ENCODE measurements around the gene INHBB. TPM values are rescaled to one million over a fixed set of nuclear protein-coding genes. Genes with fewer than 3 reads are reported as not detected.
"Not testable (repeated sequence)": the region's sequence is repeated elsewhere in the genome, so short reads cannot be mapped to it uniquely, and the experiment has no call there.

The INHBB gene
- polyA plus RNA-seq, 12 donors, result 0.48 to 1.5 (median 0.91) TPM; not detected in 2

DNA sequence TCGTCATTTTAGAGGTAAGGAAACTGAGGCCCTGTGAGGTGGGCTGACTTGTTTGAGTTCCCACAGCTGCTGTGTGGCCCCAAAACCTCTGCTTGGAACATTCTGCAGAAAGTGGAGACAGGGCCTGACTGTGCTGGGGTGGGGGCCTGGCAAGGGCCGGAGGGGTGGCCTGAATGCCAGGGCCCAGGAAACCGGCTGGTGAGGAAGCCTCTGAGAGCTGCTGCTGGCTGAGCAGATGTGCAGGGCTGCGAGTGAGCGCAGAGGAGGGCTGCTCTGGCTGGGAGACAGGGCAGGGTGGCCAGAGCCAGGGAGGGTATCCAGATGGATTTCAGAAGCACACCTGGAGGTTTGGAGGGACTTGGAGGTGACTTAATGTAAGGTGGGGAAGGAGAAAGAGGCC is 29.9 kb upstream of the INHBB start:
- no peak for DNase-seq

DNA sequence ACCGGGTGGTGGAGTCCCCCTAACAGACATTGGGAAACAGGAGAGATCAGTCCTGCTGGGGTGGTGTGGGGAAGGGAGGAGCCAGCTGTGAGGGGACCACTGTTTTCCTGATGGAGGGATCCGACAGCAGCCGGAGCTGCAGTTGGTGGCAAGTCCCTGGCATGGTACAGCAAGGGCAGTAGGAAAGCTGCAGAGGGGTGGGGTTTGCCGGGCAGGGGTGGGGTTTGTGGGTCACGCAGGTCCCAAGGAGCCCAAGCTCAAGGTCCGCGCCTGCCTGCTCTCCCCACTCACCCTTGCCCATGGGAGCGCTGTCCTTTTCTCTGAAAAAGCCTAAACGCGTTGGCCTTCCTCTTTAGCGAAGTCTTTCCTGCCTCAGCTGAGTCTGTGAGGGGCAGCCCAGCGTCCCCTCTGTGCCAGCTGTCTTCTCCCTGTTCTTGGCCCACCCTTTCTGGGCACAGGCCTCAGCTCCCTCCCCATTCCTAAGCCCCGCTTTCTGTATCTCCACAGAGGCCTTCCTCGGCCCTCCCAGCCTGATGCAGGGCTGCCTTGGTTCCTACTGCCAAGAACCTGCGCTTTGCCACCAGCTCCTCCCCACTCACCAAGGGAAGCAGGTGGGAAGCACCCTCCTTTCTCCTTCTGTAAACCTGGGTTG is 29.3 kb upstream of the INHBB start:
- no peak for DNase-seq

DNA sequence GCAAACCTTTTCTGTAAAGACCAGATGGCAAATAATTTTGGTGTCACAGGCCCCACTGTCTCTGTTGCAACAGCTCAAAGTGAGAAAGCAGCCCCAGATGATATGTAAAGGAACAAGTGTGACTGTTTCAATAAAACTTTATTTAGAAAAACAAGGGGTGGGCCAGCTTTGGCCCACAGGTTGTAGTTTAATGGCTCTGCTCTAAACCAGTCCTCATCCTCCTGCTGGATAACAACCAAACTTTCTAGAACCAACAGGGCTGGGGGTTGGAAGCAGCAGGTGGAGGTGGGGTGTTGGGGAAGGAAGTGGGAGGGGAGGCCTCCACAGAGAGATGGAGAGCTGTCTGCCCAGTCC is 28.8 kb upstream of the INHBB start:
- DNase-seq, result no peak

DNA sequence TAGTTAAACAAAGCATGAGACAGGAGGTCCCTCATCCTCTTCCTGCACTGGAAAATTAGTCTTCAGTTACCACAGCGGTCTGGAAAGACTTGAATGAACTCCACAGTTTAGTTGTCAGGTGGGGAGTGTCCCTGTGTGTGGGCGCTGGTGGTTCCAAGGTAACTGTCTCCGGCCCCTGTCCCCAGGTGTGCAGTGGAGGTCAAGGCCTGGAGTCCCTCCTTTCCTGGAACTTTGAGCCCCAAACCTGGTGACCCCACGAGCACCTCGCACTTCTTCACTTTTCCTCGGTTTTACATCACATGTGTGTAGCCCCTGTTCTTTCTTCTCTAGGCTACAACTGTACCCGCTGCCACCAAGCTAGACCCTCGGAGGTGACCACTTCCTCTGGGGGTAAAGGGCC is 28.0 kb upstream of the INHBB start:
- no peak for DNase-seq

DNA sequence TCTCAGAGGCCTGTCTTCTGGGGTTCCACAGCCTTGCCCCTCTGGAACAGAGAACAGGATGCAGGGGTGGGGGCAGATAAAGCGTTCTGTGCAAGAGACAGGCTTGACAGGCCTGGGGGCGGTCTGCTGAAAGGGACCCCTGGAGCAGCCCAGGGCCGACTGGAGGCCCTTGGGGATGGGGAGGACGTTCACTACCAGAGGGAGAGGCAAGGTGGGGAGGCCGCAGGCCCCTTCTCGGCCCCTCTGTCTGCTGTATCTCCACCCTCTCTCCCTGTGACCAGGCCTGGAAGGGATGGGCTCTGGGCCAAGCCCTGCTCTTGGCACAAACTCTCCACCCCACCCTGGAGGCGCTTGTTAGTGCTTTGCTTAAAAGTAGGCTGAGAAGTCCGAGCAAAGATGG is 27.3 kb upstream of the INHBB start:
- peak; percentile 67 for DNase-seq

DNA sequence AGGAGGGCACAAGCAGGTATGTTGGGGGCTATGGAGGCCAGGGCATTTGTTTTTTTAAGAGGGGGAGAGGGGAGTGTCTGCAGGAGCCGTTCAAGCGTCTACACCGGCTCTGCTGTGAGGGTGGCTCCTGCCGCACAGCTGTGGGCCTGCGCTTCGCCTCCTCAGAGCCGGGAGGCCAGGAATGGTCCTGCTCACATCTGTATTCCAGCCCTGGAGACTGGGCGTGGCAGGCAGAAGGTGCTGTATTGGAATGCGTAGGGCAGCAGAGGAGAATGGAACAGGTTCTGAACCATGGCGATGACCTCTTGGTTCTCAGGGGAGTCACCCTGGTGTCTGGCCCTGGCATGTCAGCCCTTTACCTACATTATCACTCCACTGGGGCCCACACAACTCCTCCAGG is 26.8 kb upstream of the INHBB start:
- no peak for DNase-seq

DNA sequence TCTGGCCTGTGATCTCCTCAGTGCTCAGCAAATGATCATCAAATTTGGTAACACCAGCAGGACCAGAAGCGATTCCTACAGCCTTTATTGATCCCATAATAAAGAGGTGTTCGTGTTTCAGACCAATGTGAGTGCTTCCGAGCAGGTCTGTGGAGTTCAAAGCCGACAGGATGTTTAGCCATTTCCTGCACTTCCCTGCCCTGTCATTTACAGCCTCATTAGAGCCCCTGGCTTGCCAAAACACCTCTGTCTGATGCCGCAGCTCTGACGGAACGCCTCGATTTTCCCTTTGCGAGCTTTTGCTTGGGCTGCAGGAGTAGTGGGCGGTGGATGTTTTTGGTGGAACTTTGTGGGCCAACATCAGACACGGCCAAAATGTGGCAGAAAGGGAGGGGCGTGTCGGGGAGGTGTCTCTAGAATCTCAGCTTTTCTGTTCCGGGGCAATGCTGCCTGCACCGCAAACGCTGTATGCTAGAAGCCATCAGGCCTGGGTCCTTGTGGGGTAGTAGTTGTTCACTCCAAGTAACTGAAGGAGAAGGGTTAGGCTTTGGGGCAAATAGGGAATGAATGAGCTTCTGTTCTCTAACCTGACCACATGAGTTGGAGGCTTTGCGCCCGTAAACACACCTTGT is 26.1 kb upstream of the INHBB start:
- no peak for DNase-seq

DNA sequence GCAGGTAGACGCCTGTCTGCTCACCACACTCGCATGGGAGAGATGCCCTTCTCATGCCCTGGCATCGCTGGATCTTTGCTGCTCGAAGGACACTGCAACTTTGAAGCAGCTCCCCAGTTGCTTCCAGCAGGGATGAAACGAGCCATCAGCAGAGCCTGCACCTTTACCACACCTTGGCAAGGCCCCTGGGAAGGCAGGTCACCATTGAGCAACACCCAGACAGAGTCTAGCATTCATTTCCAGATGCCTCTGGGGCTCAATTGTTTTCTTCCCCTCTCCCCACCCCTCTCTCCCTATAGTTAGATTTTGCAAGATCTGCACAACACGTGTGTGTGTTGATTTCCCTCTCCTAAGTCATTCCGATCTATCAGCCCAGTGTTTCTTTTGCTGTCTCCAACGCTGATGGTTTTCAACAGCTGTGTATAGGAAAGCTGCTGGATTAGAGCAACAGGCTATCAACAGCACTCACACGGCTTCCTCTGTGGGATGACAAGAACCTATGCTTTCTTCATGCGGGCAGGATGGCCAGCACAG is 25.6 kb upstream of the INHBB start:
- no peak for DNase-seq

DNA sequence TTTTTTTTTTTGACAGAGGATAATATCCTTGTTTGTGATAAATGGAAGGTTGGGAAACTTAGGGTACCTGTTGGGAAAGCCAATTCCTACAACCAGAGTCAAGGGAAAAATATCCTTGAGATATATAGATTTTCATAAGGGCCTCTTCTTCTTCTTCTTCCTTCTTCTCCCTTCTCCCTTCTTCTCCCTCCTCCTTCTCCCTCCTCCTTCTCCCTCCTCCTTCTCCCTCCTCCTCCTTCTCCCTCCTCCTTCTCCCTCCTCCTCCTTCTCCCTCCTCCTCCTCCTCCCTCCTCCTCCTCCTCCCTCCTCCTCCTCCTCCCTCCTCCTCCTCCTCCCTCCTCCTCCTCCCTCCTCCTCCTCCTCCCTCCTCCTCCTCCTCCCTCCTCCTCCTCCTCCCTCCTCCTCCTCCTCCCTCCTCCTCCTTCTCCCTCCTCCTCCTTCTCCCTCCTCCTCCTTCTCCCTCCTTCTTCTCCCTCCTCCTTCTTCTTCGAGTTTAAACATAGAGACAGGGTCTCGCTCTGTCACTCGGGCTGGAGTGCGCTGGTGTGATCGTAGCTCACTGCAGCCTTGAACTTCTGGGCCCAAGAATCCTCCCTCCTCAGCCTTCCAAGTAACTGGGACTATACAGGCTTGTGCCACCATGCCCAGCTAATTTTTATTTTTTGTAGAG is 24.9 kb upstream of the INHBB start:
- not testable (repeated sequence) for DNase-seq

DNA sequence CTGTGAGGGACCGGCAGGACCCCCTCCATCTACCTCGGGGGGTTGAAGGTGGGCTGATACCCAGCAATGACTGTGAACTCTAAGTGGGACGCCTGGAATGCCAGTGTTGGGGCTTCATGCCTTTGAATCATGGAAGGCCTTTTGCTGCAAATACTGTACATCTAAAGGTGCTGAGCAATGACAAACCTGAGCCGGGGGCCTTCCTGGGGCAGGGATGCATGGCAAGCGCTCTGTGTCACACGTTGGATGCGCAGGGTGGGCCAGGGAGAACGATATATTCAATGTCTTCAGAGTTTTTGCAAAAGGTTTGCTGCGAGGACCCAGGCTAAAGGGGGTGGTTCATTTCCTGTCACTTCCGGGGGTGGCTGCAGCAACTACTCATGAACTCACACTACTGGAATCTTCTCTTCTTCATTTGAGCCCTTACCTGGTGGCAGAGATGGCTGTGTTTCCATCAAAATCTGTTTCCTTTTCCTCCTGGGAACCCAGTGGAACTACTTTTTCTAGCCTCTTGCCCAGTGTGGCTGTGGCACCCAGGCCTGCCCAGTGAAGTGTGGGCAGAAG is 24.1 kb upstream of the INHBB start:
- no peak for DNase-seq

DNA sequence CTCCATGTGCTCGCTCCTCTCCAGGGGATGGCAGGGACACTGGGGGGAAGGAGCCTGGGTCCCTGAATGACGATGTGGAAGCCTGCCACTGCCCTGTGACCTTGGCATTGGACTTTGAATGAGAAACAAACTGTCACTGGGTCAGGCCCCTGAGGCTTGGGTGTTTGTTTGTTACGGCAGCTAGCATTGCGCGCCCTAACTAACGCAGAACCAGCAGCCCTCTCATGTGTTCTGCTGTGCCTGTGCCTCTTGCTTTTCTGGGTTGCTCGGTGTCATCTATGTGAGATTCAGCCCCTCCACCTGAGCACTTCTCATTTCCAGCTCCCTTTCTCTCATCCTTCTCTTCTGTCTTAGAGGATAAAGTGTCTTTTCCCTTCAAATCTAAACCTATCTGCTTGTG is 23.6 kb upstream of the INHBB start:
- no peak for DNase-seq

DNA sequence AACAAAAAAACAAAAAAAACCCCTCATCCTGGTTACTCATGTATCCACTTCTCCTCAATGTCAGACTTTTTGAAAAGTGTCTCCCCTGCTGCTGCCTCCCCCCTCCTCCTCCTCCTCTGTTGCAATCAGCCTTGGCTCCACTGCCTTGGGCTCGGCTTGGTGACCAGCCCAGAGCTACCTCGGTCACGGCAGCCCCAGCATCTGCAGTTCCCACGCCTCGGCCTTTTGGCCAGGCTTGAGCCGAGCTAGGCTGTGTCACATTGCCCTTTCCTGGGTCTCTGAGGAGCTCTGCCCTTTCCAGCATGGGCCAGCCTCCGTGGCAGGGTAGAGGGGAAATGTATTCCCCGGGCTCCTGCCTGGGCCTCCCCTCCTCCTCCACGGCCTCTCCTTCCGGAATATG is 22.7 kb upstream of the INHBB start:
- DNase-seq, result peak; percentile 48

DNA sequence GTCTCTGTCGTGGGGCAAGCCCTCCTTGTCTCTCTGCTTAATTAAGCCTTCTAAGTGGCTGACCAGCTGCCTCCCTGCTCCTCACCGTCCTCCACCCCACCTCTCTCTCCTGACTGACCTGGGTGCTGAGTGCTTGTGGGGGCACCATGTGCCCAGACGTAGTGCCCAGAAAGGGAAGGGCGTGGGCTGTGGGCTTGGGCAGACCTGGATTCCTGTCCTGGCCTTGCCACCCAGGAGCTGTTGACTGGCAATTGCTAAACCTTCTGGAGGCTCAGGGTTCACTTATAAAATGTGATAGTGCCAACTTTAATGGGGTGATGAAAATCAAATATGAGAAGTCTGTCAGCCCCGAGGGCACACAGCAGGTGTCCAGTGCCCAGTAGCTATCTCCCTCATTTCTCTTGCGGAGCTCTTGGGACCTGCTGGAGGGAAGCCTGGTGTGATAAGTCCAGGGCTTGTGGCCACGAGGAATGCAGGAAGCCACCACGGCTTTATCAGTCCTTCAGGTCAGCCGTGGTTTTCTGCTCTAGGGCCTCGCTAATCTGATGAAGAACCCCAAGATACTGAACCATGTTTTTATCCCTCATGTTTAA is 22.0 kb upstream of the INHBB start:
- no peak for DNase-seq

DNA sequence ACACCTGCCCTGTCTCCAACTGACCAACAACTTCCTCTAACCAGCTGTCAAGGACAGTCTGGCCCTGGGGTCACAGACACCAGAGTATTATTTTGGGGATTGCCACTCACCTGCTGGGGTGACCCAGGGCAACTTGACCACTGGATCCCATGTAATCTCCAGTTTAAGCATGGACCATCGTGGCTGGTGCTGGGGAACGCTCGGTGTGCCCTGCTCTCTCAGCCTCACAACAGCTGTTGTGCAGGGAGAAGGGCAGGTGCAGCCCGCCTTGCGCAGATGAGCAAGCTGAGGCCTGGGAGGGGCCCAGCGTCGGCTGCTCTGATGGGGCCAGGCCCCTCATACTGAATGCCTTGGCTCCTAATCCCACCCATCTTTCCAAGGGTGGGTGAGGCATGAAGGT is 21.0 kb upstream of the INHBB start:
- DNase-seq, result no peak

DNA sequence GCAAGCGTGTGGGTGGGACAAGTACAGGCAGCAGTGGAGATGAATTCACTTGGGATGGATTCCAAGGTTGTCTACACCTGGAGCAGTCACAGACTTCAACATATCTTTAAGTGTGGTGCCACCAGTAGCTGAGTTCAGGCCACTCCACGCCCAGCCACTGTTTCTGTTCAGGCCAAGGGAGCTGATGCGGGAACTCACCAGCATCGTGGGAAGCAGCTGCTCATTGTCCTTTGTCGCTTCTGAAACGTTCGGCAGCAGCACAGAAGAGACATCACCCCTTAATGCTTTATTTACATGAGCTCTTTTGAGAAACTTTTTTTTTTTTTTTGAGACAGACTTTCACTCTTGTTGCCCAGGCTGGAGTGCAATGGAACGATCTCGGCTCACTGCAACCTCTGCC is 19.9 kb upstream of the INHBB start:
- no peak for DNase-seq

DNA sequence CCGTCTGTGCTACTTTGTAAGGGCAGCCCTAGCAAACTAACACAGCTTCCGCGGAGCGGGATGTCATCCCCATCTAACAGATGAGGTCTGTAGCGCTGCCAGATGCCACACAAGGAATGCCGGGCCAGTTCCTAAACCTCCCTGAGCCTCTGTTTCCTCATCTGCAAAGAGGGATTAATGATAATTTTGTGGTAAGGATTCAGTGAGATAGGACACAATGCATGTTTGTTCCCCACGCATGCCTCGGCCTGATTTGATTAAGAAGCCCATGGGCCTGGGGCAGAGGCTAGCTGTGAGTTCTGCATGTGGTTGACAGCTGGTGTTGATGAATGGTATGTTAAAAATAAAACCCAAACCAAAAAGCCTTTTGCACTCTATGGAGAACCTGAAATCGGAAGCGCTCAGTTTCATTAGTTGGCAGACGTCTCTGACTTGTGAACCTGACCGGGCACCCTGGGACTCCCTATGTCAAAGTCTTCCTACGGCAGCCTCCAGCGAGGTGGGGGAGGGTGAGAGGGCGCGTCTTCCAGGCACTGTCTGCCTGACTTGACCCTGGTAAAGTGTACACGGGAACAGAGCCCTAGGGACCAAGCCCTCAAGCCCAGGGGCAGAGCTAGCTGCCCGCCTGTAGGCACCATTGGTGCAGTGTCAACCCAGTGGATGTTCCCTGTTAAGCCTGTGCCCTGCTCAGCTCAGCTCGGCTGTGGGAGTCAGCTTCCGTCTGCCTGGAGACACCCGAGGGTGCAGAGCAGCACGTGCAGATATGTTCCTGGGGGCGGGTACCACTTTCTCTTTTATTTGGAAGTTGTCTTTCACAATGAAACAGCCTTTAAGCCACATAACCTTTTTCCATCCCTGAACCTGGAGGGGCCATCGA is 14.8 kb upstream of the INHBB start:
- no peak for DNase-seq

DNA sequence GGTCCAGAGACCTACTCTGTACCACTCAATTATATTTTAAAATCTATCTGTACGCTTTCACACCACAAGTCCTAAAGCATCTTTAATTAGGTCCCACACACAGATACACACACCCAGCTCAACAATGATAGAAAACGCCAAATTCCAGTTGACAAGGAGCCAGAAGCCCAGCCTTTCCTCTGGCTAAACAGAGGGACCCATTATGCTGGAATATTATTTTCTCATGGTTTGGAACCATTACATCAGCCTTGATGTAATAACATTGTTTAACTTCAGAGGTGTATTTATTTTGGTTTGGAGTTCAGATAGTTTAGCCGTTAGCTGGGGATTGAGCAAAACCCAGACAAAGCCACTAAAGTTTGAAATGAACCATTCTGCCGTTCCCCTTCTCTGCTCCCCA is 14.0 kb upstream of the INHBB start:
- DNase-seq, result no peak

DNA sequence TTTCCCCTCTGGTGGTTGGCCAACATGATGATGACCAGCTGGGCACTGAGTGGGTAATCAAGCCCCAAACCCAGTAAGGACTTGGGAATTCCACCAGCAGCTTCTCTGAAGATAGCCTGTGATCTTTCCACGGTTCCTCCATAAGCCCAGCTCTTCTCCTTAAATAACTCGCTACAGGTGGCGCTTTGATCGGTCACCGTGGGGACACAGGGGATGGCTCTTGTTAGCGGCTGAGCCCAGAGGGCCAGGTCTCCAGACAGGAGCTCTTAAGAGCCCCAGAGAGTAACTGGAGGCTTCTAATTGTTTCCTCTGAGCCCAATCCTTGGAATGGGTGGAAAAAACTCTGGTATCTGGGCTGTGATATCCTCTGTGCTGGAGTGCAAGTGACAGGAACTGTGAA is 13.6 kb upstream of the INHBB start:
- DNase-seq, result no peak

DNA sequence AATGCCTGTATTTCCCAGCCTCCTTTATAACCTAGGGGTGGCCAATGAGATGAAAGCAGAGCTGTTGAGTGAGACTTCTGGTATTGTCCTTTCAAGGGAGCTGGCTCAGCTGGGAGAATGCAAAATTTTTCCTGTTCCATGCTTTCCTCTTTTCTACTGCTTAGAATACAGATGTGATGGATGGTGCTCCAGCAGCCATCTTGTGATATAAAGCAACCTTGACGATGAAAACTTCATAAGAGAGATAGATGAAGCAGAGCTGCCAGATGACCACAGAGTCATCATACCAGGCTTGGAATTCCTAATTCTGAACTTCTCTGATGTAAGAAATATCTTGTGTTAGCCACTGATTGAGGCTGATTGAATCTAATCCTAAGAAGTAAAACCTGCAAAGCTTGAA is 11.9 kb upstream of the INHBB start:
- DNase-seq, result no peak

DNA sequence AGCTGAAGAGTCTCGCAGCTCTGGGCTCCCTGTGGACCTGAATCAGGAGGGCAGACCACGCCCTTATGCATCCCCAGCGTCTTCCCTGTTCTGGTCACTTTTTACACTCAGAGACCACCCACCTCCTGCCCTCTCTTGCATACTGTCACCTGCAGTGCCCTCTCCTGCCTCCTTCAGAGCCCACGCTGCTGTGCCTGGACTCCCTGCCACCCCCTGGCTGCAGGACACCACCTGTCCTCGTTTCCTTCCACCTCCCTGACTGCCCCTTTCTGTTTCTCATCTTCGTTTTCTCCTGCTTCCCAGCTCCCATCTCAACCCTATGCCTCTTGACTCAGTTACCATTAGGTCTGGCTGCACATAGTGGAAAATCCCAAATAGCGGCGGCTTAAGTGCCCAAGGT is 9.2 kb upstream of the INHBB start:
- DNase-seq, result no peak

DNA sequence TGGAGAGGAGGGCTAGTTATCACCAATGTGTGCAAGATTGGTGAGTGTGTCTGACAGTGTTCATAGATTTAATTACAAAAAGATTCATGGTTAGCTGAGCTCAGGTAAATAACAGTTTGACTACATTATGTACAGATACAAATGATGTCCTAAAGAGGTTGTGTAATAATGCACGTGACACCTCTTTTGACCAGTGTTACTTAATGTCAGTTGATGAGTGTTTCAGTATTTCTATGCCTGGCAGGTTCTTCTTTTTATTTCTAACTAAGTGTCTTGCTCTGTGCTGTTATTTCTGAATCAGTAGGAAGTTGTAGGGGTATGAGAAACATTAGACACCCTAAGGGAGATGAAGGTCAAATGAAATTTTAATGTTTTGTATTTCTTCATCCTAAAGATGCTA is 7.9 kb upstream of the INHBB start:
- no peak for DNase-seq

DNA sequence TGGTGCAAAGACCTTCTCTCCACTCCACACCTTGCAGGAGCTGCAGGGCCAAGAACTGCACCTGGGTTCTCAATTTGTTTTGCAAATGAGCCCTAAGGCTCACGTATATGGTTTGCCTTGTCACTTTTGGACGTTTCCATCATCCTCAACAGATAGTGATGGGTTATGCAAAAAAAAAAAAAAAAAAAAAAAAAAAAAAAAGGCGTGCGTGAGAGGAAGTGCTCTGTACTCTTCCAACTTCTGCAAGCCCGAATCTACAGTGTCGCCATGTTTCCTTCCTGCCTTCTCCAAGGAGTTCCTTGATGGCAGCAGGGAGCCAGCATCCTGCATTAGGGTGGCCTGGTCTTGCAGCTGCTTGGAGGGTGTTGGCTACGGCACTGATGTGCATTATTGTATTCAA is 4.0 kb upstream of the INHBB start:
- DNase-seq, result no peak

All from muscle of arm (tissue), 12 donors.